Measurements from ENCODE around the gene AKAP13.

DNA sequence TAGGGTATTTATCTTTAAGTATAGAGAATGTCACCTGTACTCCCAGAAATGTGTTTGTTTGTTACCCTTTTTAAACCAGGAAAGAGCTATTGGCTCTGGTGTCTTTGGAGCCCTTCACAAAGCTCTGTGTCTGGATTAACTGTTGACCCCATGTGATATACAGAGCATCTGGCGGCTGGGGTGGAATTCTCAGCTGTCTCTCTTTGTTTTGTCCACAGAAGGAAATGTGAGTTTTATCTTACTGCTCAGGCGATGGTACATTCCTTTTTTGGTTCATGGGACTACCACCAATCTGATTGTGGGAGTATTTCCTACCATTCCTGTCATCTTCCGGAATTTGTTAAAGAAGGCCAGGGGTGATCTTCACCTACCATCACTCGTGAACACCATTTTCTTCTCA lies 120.3 kb downstream of the AKAP13 start:
- no peak for TF ChIP-seq TARDBP (IDR thresholded peaks at IDR 0.05)
- no peak for TF ChIP-seq NFRKB (IDR thresholded peaks at IDR 0.05)
- no peak for TF ChIP-seq LEF1 (IDR thresholded peaks at IDR 0.05; ENCODE audit: borderline replicate concordance)
- TF ChIP-seq FOXA1 (IDR thresholded peaks at IDR 0.05), result no peak
- TF ChIP-seq SUZ12 (IDR thresholded peaks at IDR 0.05), result no peak
- TF ChIP-seq CTBP1 (IDR thresholded peaks at IDR 0.05; ENCODE audit: borderline replicate concordance), result no peak
- TF ChIP-seq ZNF384 (IDR thresholded peaks at IDR 0.05), result no peak
- TF ChIP-seq ELF4 (IDR thresholded peaks at IDR 0.05), result no peak
- TF ChIP-seq SP1 (IDR thresholded peaks at IDR 0.05), result no peak
- no peak for TF ChIP-seq FOXM1 (IDR thresholded peaks at IDR 0.05; ENCODE audit: borderline replicate concordance)
- TF ChIP-seq, protein P1, sequence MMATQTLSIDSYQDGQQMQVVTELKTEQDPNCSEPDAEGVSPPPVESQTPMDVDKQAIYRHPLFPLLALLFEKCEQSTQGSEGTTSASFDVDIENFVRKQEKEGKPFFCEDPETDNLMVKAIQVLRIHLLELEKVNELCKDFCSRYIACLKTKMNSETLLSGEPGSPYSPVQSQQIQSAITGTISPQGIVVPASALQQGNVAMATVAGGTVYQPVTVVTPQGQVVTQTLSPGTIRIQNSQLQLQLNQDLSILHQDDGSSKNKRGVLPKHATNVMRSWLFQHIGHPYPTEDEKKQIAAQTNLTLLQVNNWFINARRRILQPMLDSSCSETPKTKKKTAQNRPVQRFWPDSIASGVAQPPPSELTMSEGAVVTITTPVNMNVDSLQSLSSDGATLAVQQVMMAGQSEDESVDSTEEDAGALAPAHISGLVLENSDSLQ (IDR thresholded peaks at IDR 0.05), result no peak

Measured in HEK293T (cell line).